ENCODE measurements around the gene POLR2J.

POLR2J gene

DNA sequence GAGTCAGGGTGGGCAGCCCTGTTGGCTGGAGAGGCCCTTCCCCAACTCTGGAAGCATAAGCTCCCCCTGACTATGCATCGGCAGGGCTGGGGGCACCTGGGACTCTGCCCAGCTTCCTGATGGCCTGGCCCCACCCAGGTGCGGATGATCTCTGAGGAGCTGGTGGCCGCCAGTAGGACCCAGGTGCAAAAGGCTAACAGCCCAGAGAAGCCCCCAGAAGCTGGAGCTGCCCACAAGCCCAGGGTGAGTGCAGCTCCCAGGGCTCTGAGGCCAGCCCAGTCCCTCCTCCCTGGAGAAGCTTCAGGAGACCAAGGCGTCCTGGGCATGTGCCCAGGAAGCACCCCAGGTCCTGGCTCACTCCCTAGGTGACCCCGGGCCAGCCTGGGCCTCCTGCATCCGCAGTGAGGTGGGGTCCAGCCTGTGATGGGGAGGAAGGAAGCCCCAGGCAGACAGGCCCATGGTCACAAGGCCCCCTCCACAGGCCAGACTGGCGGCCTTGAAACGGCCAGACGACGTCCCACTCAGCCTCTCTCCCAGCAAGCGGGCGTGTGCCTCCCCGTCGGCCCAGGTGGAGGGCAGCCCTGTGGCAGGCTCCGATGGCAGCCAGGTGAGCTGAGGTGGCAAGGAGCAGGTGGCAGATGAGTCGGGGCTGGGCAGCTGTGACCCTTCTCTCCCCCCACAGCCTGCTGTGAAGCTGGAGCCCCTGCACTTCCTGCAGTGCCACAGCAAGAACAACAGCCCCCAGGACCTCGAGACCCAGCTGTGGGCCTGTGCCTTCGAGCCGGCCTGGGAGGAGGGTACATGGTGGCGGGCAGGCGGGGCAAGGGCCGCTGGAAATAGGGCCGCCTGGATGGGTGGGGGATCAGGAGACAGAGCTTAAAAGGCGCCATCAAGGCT, 10.9 kb downstream of the POLR2J start:
- Histone ChIP-seq H3K4me3 (ENCODE audit: insufficient read depth in 1 of 2, low read depth in 1 of 2, low read length in 2 of 2) (no peak overlapping the region), H3K4me1 (ENCODE audit: control insufficient read depth, insufficient read depth, low read depth, low read length) (peaks cover 30% of the 10 kb centered on the region), H2BK120ac (ENCODE audit: low read depth, low read length) (no peak overlapping the region), H3K18ac (ENCODE audit: low read depth in 1 of 2, low read length in 2 of 2) (no peak overlapping the region), H3K27me3 (ENCODE audit: control insufficient read depth in 1 of 2, insufficient read depth in 1 of 2, low read length in 2 of 2) (no peaks in the 10 kb centered on the region), H2BK15ac (ENCODE audit: low read depth, poor library complexity, severe bottlenecking) (no peak overlapping the region), H3K4me2 (ENCODE audit: low read length, poor library complexity, severe bottlenecking) (no peak overlapping the region), H3K9ac (ENCODE audit: low read length) (no peak overlapping the region), H2AFZ (ENCODE audit: low read depth, low read length) (no peak overlapping the region), H2BK12ac (ENCODE audit: low read length in 2 of 2) (no peak overlapping the region), H3K14ac (ENCODE audit: low read length in 2 of 2) (no peak overlapping the region), H3K27ac (ENCODE audit: low read length, poor library complexity, severe bottlenecking) (no peak overlapping the region), H3K36me3 (ENCODE audit: control insufficient read depth in 1 of 2, insufficient read depth in 2 of 2, low read depth in 1 of 2, low read length in 2 of 2) (peaks cover 18 to 56% of the 10 kb centered on the region in 2 experiments), H4K91ac (ENCODE audit: low read length) (no peak overlapping the region), H3K9me3 (ENCODE audit: control insufficient read depth, low read length) (no peaks in the 10 kb centered on the region), H3K4ac (ENCODE audit: low read depth in 1 of 2, low read length in 2 of 2) (no peak overlapping the region), H3K23ac (ENCODE audit: low read length in 2 of 2) (no peak overlapping the region), H2AK5ac (ENCODE audit: low read length, severe bottlenecking) (no peak overlapping the region), H3K79me1 (replicated peaks; ENCODE audit: low read length, poor library complexity, severe bottlenecking) (peaks cover 42% of the 10 kb centered on the region), H2BK5ac (ENCODE audit: low read depth, low read length, poor library complexity, severe bottlenecking) (no peak overlapping the region), H4K8ac (ENCODE audit: low read length) (no peak overlapping the region)
- DNase-seq: no peak
- WGBS: 97% methylated on average over 23 of the region's 24 CpGs

DNA sequence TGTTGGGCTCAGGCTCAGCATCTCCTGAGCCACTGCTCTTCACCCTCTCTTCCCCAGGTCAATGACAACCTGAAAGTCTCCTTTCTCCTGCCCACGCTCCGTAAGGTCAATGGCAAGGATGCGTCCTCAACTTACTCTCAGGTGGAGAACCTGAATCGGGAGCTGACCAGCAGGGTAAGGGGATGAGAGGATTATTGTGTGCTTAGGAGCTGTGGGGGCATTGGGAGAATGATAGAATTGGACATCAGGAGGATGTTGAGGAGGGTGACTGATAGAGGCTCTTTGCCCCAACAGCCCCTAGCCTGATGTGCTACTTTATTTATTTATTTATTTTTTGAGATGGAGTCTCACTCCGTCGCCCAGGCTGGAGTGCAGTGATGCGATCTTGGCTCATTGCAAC, 12.6 kb downstream of the POLR2J start:
- H2AFZ ChIP-seq (ENCODE audit: low read depth, low read length): no peak overlapping the region
- DNase-seq: no peak
- no peak overlapping the region for H2BK5ac ChIP-seq (ENCODE audit: low read depth, low read length, poor library complexity, severe bottlenecking)
- no peak overlapping the region for H3K18ac ChIP-seq (ENCODE audit: low read depth in 1 of 2, low read length in 2 of 2)
- no peak overlapping the region for H2AK5ac ChIP-seq (ENCODE audit: low read length, severe bottlenecking)
- 94% methylated on average over 7 of the region's 7 CpGs for WGBS
- peaks cover 16 to 47% of the 10 kb centered on the region in 2 experiments for H3K36me3 ChIP-seq (ENCODE audit: control insufficient read depth in 1 of 2, insufficient read depth in 2 of 2, low read depth in 1 of 2, low read length in 2 of 2)
- no peaks in the 10 kb centered on the region for H3K9me3 ChIP-seq (ENCODE audit: control insufficient read depth, low read length)
- H3K4me3 ChIP-seq (ENCODE audit: insufficient read depth in 1 of 2, low read depth in 1 of 2, low read length in 2 of 2): peak overlapping the region in 1 of 2 experiments; percentile 100
- peak overlapping the region; percentile 99 for H3K9ac ChIP-seq (ENCODE audit: low read length)
- no peak overlapping the region for H3K23ac ChIP-seq (ENCODE audit: low read length in 2 of 2)
- no peak overlapping the region for H4K8ac ChIP-seq (ENCODE audit: low read length)
- H2BK15ac ChIP-seq (ENCODE audit: low read depth, poor library complexity, severe bottlenecking): no peak overlapping the region
- no peaks in the 10 kb centered on the region for H3K27me3 ChIP-seq (ENCODE audit: control insufficient read depth in 1 of 2, insufficient read depth in 1 of 2, low read length in 2 of 2)
- no peak overlapping the region for H3K4me2 ChIP-seq (ENCODE audit: low read length, poor library complexity, severe bottlenecking)
- no peak overlapping the region for H3K14ac ChIP-seq (ENCODE audit: low read length in 2 of 2)
- peaks cover 44% of the 10 kb centered on the region for H3K79me1 ChIP-seq (replicated peaks; ENCODE audit: low read length, poor library complexity, severe bottlenecking)
- H3K4me1 ChIP-seq (ENCODE audit: control insufficient read depth, insufficient read depth, low read depth, low read length): peaks cover 25% of the 10 kb centered on the region
- H2BK120ac ChIP-seq (ENCODE audit: low read depth, low read length): no peak overlapping the region
- no peak overlapping the region for H2BK12ac ChIP-seq (ENCODE audit: low read length in 2 of 2)
- no peak overlapping the region for H3K27ac ChIP-seq (ENCODE audit: low read length, poor library complexity, severe bottlenecking)
- H4K91ac ChIP-seq (ENCODE audit: low read length): no peak overlapping the region
- no peak overlapping the region for H3K4ac ChIP-seq (ENCODE audit: low read depth in 1 of 2, low read length in 2 of 2)

DNA sequence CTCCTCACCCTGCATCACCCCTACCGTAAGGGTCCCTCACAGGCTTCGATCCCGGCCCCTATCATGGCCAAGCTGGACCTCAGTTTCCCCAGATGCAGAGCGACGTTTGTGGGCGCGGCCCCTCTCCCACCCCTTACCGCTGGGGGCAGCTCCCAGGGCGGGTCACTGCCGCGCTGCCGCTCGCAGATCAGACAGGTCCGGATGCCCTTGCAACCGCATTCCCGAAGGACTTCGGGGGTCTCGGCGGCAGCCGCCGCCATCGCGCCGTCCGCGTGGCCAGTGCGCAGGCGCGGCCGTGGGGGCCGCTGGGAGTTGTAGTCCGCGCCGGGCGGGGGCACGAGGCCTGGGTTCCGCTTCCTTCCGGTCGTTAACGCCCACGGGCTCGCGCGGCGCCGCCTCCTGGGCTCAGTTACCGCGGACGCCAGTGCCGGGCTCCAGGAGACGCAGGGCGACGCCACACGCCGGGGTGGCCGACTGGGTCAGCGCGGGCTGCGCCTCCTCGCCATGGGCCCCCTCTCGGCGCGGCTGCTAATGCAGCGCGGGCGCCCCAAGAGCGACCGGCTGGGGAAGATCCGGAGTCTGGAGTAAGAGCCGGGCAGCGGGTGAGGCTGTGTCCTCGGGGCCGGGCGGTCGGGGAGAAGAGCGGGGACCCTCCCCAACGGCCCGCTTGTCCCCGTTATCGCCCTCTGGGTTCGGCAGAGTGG, 14.0 kb downstream of the POLR2J start, which contains the start of the genes ALKBH4 and LRWD1:
Gene ALKBH4, minus strand, starts transcription at position 287 of the 704 bp plus-strand sequence. Its CDS starts 27 bp downstream, at position 260.
Gene LRWD1, plus strand, starts transcription at position 408 of the 704 bp plus-strand sequence. Its CDS starts 97 bp downstream, at position 505.
- Histone ChIP-seq H2BK12ac (ENCODE audit: low read length in 2 of 2) (peak within 1 kb of the TSS; percentile 61 to 83), H2BK15ac (ENCODE audit: low read depth, poor library complexity, severe bottlenecking) (peak within 1 kb of the TSS; percentile 74), H4K8ac (ENCODE audit: low read length) (peak within 1 kb of the TSS; percentile 99), H3K18ac (ENCODE audit: low read depth in 1 of 2, low read length in 2 of 2) (peak within 1 kb of the TSS; percentile 96 to 99), H3K79me1 (replicated peaks; ENCODE audit: low read length, poor library complexity, severe bottlenecking) (peaks cover 52% of the 10 kb centered on the region), H3K27ac (ENCODE audit: low read length, poor library complexity, severe bottlenecking) (peak within 1 kb of the TSS; percentile 39), H2BK120ac (ENCODE audit: low read depth, low read length) (peak within 1 kb of the TSS; percentile 44), H3K4me2 (ENCODE audit: low read length, poor library complexity, severe bottlenecking) (peak within 1 kb of the TSS; percentile 87), H3K14ac (ENCODE audit: low read length in 2 of 2) (peak within 1 kb of the TSS in 1 of 2 experiments; percentile 97), H2AFZ (ENCODE audit: low read depth, low read length) (peak within 1 kb of the TSS; percentile 99), H3K36me3 (ENCODE audit: control insufficient read depth in 1 of 2, insufficient read depth in 2 of 2, low read depth in 1 of 2, low read length in 2 of 2) (peaks cover 16 to 45% of the 10 kb centered on the region in 2 experiments), H4K91ac (ENCODE audit: low read length) (peak within 1 kb of the TSS; percentile 95), H3K9ac (ENCODE audit: low read length) (peak within 1 kb of the TSS; percentile 99), H2AK5ac (ENCODE audit: low read length, severe bottlenecking) (peak within 1 kb of the TSS; percentile 71), H3K4me3 (ENCODE audit: insufficient read depth in 1 of 2, low read depth in 1 of 2, low read length in 2 of 2) (peak within 1 kb of the TSS; percentile 99 to 100), H3K23ac (ENCODE audit: low read length in 2 of 2) (peak within 1 kb of the TSS in 1 of 2 experiments; percentile 98), H3K27me3 (ENCODE audit: control insufficient read depth in 1 of 2, insufficient read depth in 1 of 2, low read length in 2 of 2) (no peaks in the 10 kb centered on the region), H2BK5ac (ENCODE audit: low read depth, low read length, poor library complexity, severe bottlenecking) (peak within 1 kb of the TSS; percentile 24), H3K9me3 (ENCODE audit: control insufficient read depth, low read length) (no peaks in the 10 kb centered on the region), H3K4me1 (ENCODE audit: control insufficient read depth, insufficient read depth, low read depth, low read length) (peaks cover 25% of the 10 kb centered on the region), H3K4ac (ENCODE audit: low read depth in 1 of 2, low read length in 2 of 2) (peak within 1 kb of the TSS; percentile 95 to 96)
- WGBS: under 1% methylated on average over 71 of the region's 81 CpGs
- DNase-seq: peak; percentile 91
